ENCODE data around the gene RAB27B. TPM values are rescaled to one million over a fixed set of nuclear protein-coding genes. Genes with fewer than 3 reads are reported as not detected.

Gene RAB27B
- polyA plus RNA-seq, 1 experiment: 1.9 TPM

- CTCF ChIA-PET: interaction anchor here (1.5 kb wide), 1 partner anchor 11 kb away, joined by 3 read pairs; no protein-coding TSS in a partner anchor
- Histone ChIP-seq H3K4me3 (ENCODE audit: low read depth, low read length) (no peak overlapping the region), H3K27me3 (ENCODE audit: control insufficient read depth, insufficient read depth, low read length) (no peaks in the 10 kb centered on the region), H3K27ac (ENCODE audit: low read depth, low read length) (no peak overlapping the region), H3K9me3 (ENCODE audit: control insufficient read depth, insufficient read depth, low read length) (no peaks in the 10 kb centered on the region)
- no peak for TF ChIP-seq CTCF (IDR thresholded peaks at IDR 0.05; ENCODE audit: low read depth, low read length)
- POLR2A ChIA-PET: no interaction called here
- DNase-seq (ENCODE audit: low read depth, low spot score): no peak
Observed at GRCh38 chr18:54786206-54786605, 42.1 kb upstream of the RAB27B start.

- H3K4me3 ChIP-seq (ENCODE audit: low read depth, low read length): no peak overlapping the region
- POLR2A ChIA-PET: interaction anchor here (0.7 kb wide), 1 partner anchor 292 kb away, joined by 6 read pairs; no protein-coding TSS in a partner anchor
- H3K9me3 ChIP-seq (ENCODE audit: control insufficient read depth, insufficient read depth, low read length): no peaks in the 10 kb centered on the region
- CTCF ChIA-PET: interaction anchor here (1.5 kb wide), 1 partner anchor 12 kb away, joined by 3 read pairs; no protein-coding TSS in a partner anchor
- no peaks in the 10 kb centered on the region for H3K27me3 ChIP-seq (ENCODE audit: control insufficient read depth, insufficient read depth, low read length)
- no peak for DNase-seq (ENCODE audit: low read depth, low spot score)
- no peak for TF ChIP-seq CTCF (IDR thresholded peaks at IDR 0.05; ENCODE audit: low read depth, low read length)
- H3K27ac ChIP-seq (ENCODE audit: low read depth, low read length): no peak overlapping the region
Observed at GRCh38 chr18:54787121-54787520, 41.2 kb upstream of the RAB27B start.

- Histone ChIP-seq H3K4me3 (ENCODE audit: low read depth, low read length) (no peak overlapping the region), H3K27ac (ENCODE audit: low read depth, low read length) (no peak overlapping the region), H3K27me3 (ENCODE audit: control insufficient read depth, insufficient read depth, low read length) (no peaks in the 10 kb centered on the region), H3K9me3 (ENCODE audit: control insufficient read depth, insufficient read depth, low read length) (no peaks in the 10 kb centered on the region)
- no peak for DNase-seq (ENCODE audit: low read depth, low spot score)
- ChIA-PET CTCF (interaction anchor here (1.5 kb wide), 1 partner anchor 12 kb away, joined by 3 read pairs; no protein-coding TSS in a partner anchor), POLR2A (interaction anchor here (0.7 kb wide), 1 partner anchor 292 kb away, joined by 6 read pairs; no protein-coding TSS in a partner anchor)
- TF ChIP-seq CTCF (IDR thresholded peaks at IDR 0.05; ENCODE audit: low read depth, low read length): no peak
Observed at GRCh38 chr18:54787616-54788015, 40.7 kb upstream of the RAB27B start.

- Histone ChIP-seq H3K27me3 (ENCODE audit: control insufficient read depth, insufficient read depth, low read length) (no peaks in the 10 kb centered on the region), H3K9me3 (ENCODE audit: control insufficient read depth, insufficient read depth, low read length) (no peaks in the 10 kb centered on the region), H3K4me3 (ENCODE audit: low read depth, low read length) (no peak overlapping the region), H3K27ac (ENCODE audit: low read depth, low read length) (no peak overlapping the region)
- CTCF ChIA-PET: interaction anchor here (1.7 kb wide), 1 partner anchor 193 kb away, joined by 8 read pairs; no protein-coding TSS in a partner anchor
- no peak for TF ChIP-seq CTCF (IDR thresholded peaks at IDR 0.05; ENCODE audit: low read depth, low read length)
- POLR2A ChIA-PET: no interaction called here
- DNase-seq (ENCODE audit: low read depth, low spot score): no peak
Observed at GRCh38 chr18:54790109-54790508, 38.2 kb upstream of the RAB27B start.

GRCh38 chr18:54791657-54792056, 36.6 kb upstream of the RAB27B start:
- POLR2A ChIA-PET: no interaction called here
- Histone ChIP-seq H3K4me3 (ENCODE audit: low read depth, low read length) (no peak overlapping the region), H3K27me3 (ENCODE audit: control insufficient read depth, insufficient read depth, low read length) (no peaks in the 10 kb centered on the region), H3K9me3 (ENCODE audit: control insufficient read depth, insufficient read depth, low read length) (no peaks in the 10 kb centered on the region), H3K27ac (ENCODE audit: low read depth, low read length) (no peak overlapping the region)
- DNase-seq (ENCODE audit: low read depth, low spot score): no peak
- TF ChIP-seq CTCF (IDR thresholded peaks at IDR 0.05; ENCODE audit: low read depth, low read length): no peak
- CTCF ChIA-PET: no interaction called here

Data from AG04450 (cell line).